ENCODE measurements around the gene PVALEF.

- TF ChIP-seq CTCF (IDR thresholded peaks at IDR 0.05) (no peak), POLR2A (IDR thresholded peaks at IDR 0.05) (no peak)
Measured at GRCh38 chr17:81148986-81149533, 16.2 kb upstream of the PVALEF start.

Measured in uterus (tissue), 2 donors.